HG02884 (cell line): ENCODE measurements around the gene GHR.
"Not testable (repeated sequence)": the region's sequence is repeated elsewhere in the genome, so short reads cannot be mapped to it uniquely, and the experiment has no call there.

Experiments
- ATAC-seq: cut with Tn5 transposase; IDR thresholded peaks from one replicate; pipeline ENCODE4 v1.9.1; 2021; ENCODE audit warnings: mild to moderate bottlenecking, moderate library complexity; ENCODE audit not compliant: unreplicated experiment

GHR gene

GRCh38 chr5:42564689-42565356, 141.6 kb downstream of the GHR start:
- ATAC-seq: no peak

GRCh38 chr5:42566652-42567295, 143.5 kb downstream of the GHR start:
- ATAC-seq: no peak

- no peak for ATAC-seq
These were observed 146.1 kb downstream of the GHR start for GRCh38 chr5:42569325-42569724.

GRCh38 chr5:42569953-42570548, 146.8 kb downstream of the GHR start:
- ATAC-seq: no peak

GRCh38 chr5:42570966-42571960, 148.0 kb downstream of the GHR start:
- no peak for ATAC-seq

- ATAC-seq: no peak
These were observed 149.1 kb downstream of the GHR start for GRCh38 chr5:42572313-42572712.

- ATAC-seq: no peak
These were observed 150.1 kb downstream of the GHR start for GRCh38 chr5:42573386-42573785.

GRCh38 chr5:42575914-42576313, 152.7 kb downstream of the GHR start:
- not testable (repeated sequence) for ATAC-seq

GRCh38 chr5:42578901-42579300, 155.7 kb downstream of the GHR start:
- not testable (repeated sequence) for ATAC-seq

- no peak for ATAC-seq
These were observed 156.1 kb downstream of the GHR start for GRCh38 chr5:42579320-42579719.

- ATAC-seq: no peak
These were observed 158.6 kb downstream of the GHR start for GRCh38 chr5:42581845-42582244.

- ATAC-seq: no peak
These were observed 159.5 kb downstream of the GHR start for GRCh38 chr5:42582723-42583122.

- peak; percentile 77 for ATAC-seq
These were observed 160.1 kb downstream of the GHR start for GRCh38 chr5:42583322-42583721.

- no peak for ATAC-seq
These were observed 163.4 kb downstream of the GHR start for GRCh38 chr5:42586625-42587024.

- no peak for ATAC-seq
These were observed 164.0 kb downstream of the GHR start for GRCh38 chr5:42587096-42587723.

- ATAC-seq: no peak
These were observed 167.3 kb downstream of the GHR start for GRCh38 chr5:42590566-42590965.

GRCh38 chr5:42591015-42591414, 167.8 kb downstream of the GHR start:
- ATAC-seq: no peak

GRCh38 chr5:42592401-42593140, 169.3 kb downstream of the GHR start:
- no peak for ATAC-seq

GRCh38 chr5:42593591-42593990, 170.4 kb downstream of the GHR start:
- no peak for ATAC-seq

- no peak for ATAC-seq
These were observed 172.4 kb downstream of the GHR start for GRCh38 chr5:42595597-42595996.
